Stomach (tissue), 4 donors: ENCODE results near the gene SIGLEC14.

Source experiments
- EP300 ChIP-seq: sonication (generic); formaldehyde crosslinking; IDR thresholded peaks from one replicate; pipeline ENCODE4 v1.6.1; 2017; ENCODE audit warnings: antibody characterized with exemption
- POLR2AphosphoS5 ChIP-seq, 3 donors: sonication (generic); formaldehyde crosslinking; IDR thresholded peaks; one replicate each; pipeline ENCODE4 v1.6.1; 2016; ENCODE audit warnings: antibody characterized with exemption in 3 of 3
- TF ChIP-seq, protein P1 (sequence below), 7 experiments: fragments of 450-650 bp in 4 of 7; fragments of 200-600 bp in 3 of 7; sonication (generic) in 3 of 7; IDR thresholded peaks; one replicate each; pipeline ENCODE4 v1.5.1; 2016 to 2019; ENCODE audit warnings: antibody characterized with exemption in 7 of 7, control low read depth in 2 of 7, mild to moderate bottlenecking in 1 of 7

DNA sequence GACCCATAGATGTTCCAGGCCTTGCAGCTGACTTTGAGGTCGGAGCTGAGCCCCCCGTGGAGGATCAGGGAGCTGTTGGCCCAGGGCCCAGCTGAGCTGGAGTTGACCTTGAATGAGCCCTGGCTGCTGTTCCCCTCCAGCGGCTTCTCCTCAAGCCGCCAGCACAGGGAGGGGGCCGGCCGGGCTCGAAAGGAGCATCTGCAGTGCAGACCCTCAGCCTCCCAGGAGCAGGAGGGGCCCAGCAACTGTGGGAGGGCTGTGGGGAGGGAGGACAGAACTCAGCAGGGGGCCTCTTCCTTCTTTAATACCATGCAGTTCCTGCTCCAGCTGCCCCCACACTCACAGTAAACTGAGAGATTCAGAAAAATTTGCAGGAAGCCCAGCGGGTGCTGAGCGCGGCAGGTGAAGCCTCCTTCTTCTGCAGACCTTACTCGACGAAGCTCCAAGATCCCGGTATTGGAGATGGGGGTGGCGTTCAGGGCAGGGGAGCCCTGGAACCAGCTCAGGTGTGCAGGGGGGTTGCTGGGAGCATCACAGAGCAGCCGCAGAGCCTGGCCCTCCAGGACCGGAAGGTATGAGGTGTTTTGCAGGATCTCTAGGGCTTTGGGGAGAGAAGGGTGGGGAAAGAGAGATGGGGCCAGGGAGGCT lies 19.0 kb downstream of the SIGLEC14 start:
- TF ChIP-seq EP300 (no peak), POLR2AphosphoS5 (IDR thresholded peaks at IDR 0.05) (no peak)
- TF ChIP-seq, protein P1, sequence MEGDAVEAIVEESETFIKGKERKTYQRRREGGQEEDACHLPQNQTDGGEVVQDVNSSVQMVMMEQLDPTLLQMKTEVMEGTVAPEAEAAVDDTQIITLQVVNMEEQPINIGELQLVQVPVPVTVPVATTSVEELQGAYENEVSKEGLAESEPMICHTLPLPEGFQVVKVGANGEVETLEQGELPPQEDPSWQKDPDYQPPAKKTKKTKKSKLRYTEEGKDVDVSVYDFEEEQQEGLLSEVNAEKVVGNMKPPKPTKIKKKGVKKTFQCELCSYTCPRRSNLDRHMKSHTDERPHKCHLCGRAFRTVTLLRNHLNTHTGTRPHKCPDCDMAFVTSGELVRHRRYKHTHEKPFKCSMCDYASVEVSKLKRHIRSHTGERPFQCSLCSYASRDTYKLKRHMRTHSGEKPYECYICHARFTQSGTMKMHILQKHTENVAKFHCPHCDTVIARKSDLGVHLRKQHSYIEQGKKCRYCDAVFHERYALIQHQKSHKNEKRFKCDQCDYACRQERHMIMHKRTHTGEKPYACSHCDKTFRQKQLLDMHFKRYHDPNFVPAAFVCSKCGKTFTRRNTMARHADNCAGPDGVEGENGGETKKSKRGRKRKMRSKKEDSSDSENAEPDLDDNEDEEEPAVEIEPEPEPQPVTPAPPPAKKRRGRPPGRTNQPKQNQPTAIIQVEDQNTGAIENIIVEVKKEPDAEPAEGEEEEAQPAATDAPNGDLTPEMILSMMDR (IDR thresholded peaks at IDR 0.05) = no peak
